CD8-positive, alpha-beta memory T cell (primary cell): ENCODE results near the gene FOSL1. TPM values are rescaled to one million over a fixed set of nuclear protein-coding genes. Genes with fewer than 3 reads are reported as not detected.

Source experiments
- CTCF ChIA-PET: fragments of 350-600 bp; sonication (Branson Sonifier 250); formaldehyde crosslinking; loops from one replicate; lab custom pipeline; 2021; ENCODE audit warnings: antibody characterized with exemption; lab: Charles Lee
- POLR2A ChIA-PET: fragments of 350-600 bp; sonication (Branson Sonifier 250); formaldehyde crosslinking; loops from one replicate; lab custom pipeline; 2021; ENCODE audit warnings: antibody characterized with exemption; lab: Charles Lee
- DNase-seq, 5 donors: peaks; one replicate each; pipeline versions ENCODE4 v3.0.0 to v3.0.0-alpha.2; 2020 to 2022; ENCODE audit warnings: mixed read lengths in 1 of 5
- H3K27ac ChIP-seq: one replicate; pipeline ENCODE4 v1.7.0; 2013; ENCODE audit warnings: low read depth, mild to moderate bottlenecking, low read length, moderate library complexity
- H3K27me3 ChIP-seq: 2 replicates; pipeline ENCODE4 v1.7.0; 2013; ENCODE audit warnings: low read length, mild to moderate bottlenecking; ENCODE audit not compliant: insufficient read depth, poor library complexity, severe bottlenecking
- H3K36me3 ChIP-seq: 2 replicates; pipeline ENCODE4 v1.7.0; 2013; ENCODE audit warnings: mild to moderate bottlenecking, low read length, moderate library complexity; ENCODE audit not compliant: insufficient read depth
- H3K4me1 ChIP-seq: 2 replicates; pipeline ENCODE4 v1.7.0; 2013; ENCODE audit warnings: mild to moderate bottlenecking, low read length, moderate library complexity; ENCODE audit not compliant: insufficient read depth
- H3K4me3 ChIP-seq: 2 replicates; pipeline ENCODE4 v1.7.0; 2013; ENCODE audit warnings: mild to moderate bottlenecking, low read length
- H3K9me3 ChIP-seq: 2 replicates; pipeline ENCODE4 v1.7.0; 2013; ENCODE audit warnings: mild to moderate bottlenecking, low read length
- H3K27ac Mint-ChIP-seq, 8 donors: one replicate each; pipeline ENCODE4 v1.8.0; 2020 to 2021; ENCODE audit warnings: mixed read lengths in 8 of 8, mild to moderate bottlenecking in 6 of 8, inconsistent platforms in 3 of 8, moderate library complexity in 3 of 8
- H3K27me3 Mint-ChIP-seq, 2 donors: one replicate each; pipeline ENCODE4 v1.8.0; 2020 to 2021; ENCODE audit warnings: mixed read lengths in 2 of 2, mild to moderate bottlenecking in 1 of 2, moderate library complexity in 1 of 2
- H3K36me3 Mint-ChIP-seq, 3 donors: one replicate each; pipeline ENCODE4 v1.8.0; 2020 to 2021; ENCODE audit warnings: mixed read lengths in 3 of 3, inconsistent platforms in 1 of 3, mild to moderate bottlenecking in 1 of 3
- H3K4me1 Mint-ChIP-seq, 3 donors: one replicate each; pipeline ENCODE4 v1.8.0; 2020 to 2021; ENCODE audit warnings: mixed read lengths in 3 of 3, inconsistent platforms in 1 of 3, mild to moderate bottlenecking in 1 of 3
- H3K4me3 Mint-ChIP-seq, 7 donors: one replicate each; pipeline ENCODE4 v1.8.0; 2020 to 2021; ENCODE audit warnings: mixed read lengths in 7 of 7, mild to moderate bottlenecking in 6 of 7, moderate library complexity in 4 of 7, inconsistent platforms in 2 of 7
- H3K9me3 Mint-ChIP-seq, 5 donors: one replicate each; pipeline ENCODE4 v1.8.0; 2020 to 2022; ENCODE audit warnings: mixed read lengths in 5 of 5, mild to moderate bottlenecking in 3 of 5, moderate library complexity in 2 of 5, inconsistent platforms in 1 of 5
- polyA plus RNA-seq: library from polyadenylated mRNA; unstranded; fragments of 300-500 nt; fragmentation: Illumina TruSeq; gene quantifications from one replicate; pipeline ENCODE4 v1.2.3, GENCODE V29; 2021
- total RNA-seq, 2 experiments: library from RNA; stranded (reverse); gene quantifications; one replicate each; pipeline ENCODE4 v1.2.3, GENCODE V29; 2021

The FOSL1 gene
- total and polyA plus RNA-seq, 3 experiments from 2014 or later = 0.51 to 26.9 (median 26.4) TPM

DNA sequence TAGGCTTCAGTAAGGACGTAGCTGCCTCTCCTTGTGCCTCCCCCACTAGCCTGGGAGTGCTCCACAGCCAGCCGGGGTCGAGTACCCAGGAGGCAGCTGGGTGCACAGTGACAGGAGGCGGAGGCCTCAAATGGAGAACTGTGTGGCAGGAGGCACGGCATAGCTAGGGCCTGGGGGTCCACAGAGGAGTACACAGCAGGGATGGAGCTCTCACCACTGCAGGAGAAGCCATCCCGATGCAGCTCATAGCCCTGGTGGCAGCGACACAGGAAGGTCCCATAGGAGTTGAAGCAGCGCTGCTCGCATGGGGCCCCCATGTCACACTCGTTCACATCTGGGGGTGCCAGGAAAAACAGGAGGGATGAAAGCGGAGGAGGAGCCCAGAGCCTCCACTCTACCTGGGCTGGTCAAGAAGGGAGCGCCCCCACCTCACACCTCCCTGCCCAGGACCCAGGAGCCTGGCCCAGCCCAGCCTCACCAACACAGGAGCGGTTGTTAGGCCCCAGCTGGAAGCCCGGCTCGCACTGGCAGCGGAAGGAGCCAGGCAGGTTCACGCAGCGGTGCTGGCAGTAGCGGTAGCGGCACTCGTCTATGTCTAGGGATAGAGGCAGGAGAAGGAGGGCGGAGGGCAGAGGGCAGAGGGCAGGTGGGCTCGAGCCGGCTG is 30.4 kb downstream of the FOSL1 start:
- H3K4me3 Mint-ChIP-seq = peak overlapping the region in 1 of 7 donors; percentile 54
- peaks cover 18 to 42% (median 23%) of the 10 kb centered on the region in 3 donors for H3K4me1 Mint-ChIP-seq
- POLR2A ChIA-PET = interaction anchor here (0.5 to 5.2 kb wide), 3 partner anchors 10 to 183 kb away, joined by 3 to 39 read pairs (median 3); partner anchors contain the start of genes CFL1, MUS81 and SF3B2
- no peaks in the 10 kb centered on the region for H3K27me3 Mint-ChIP-seq
- peaks cover 2 to 26% (median 3%) of the 10 kb centered on the region in 3 donors for H3K36me3 Mint-ChIP-seq
- no peak overlapping the region for H3K4me3 ChIP-seq
- no peaks in the 10 kb centered on the region for H3K9me3 ChIP-seq
- CTCF ChIA-PET = interaction anchor here (7.7 to 24.5 kb wide), 2 partner anchors 10 to 18 kb away, joined by 87 to 560 read pairs; partner anchors contain the start of genes CCDC85B, CFL1, CTSW and FIBP
- peak overlapping the region in 4 of 8 donors; percentile 21 to 68 (median 42) for H3K27ac Mint-ChIP-seq
- H3K27ac ChIP-seq = no peak overlapping the region
- no peak for DNase-seq
- peaks cover 26% of the 10 kb centered on the region for H3K4me1 ChIP-seq
- no peaks in the 10 kb centered on the region for H3K27me3 ChIP-seq
- peaks cover 8% of the 10 kb centered on the region for H3K36me3 ChIP-seq
- no peaks in the 10 kb centered on the region for H3K9me3 Mint-ChIP-seq

DNA sequence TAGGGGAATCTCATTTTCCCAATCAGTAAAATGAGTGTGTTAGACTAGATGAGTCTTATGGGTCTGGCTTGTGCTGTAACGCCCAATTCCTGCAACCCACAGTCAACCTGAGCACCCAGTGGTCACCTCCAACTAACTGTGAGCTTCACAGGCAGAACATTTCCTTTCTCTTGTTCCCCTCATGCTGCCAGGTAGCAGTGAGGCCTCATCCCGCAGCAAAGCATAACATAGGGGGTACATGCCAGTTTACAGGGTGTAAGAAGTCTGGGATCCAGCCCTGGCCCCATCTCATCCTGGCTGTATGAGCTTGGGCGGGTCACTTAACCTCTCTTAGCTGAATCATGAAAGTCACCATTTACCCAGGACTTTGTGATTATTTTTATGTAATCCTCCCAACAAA is 31.3 kb downstream of the FOSL1 start:
- CTCF ChIA-PET = interaction anchor here (7.7 to 24.5 kb wide), 2 partner anchors 9 to 19 kb away, joined by 87 to 560 read pairs; partner anchors contain the start of genes CCDC85B, CFL1, CTSW and FIBP
- no peak for DNase-seq
- Histone ChIP-seq H3K27ac (no peak overlapping the region), H3K4me3 (no peak overlapping the region), H3K9me3 (no peaks in the 10 kb centered on the region), H3K27me3 (no peaks in the 10 kb centered on the region), H3K36me3 (peaks cover 17% of the 10 kb centered on the region), H3K4me1 (peaks cover 20% of the 10 kb centered on the region)
- POLR2A ChIA-PET = interaction anchor here (5.2 kb wide), 1 partner anchor 10 kb away, joined by 39 read pairs; the partner anchor contains the start of genes CFL1 and MUS81
- Mint-ChIP-seq H3K27me3 (no peaks in the 10 kb centered on the region), H3K4me3 (peak overlapping the region in 1 of 7 donors; percentile 54), H3K27ac (peak overlapping the region in 2 of 8 donors; percentile 56 to 80), H3K36me3 (peaks cover 2 to 35% (median 3%) of the 10 kb centered on the region in 3 donors), H3K4me1 (peaks cover 18 to 39% (median 23%) of the 10 kb centered on the region in 3 donors), H3K9me3 (no peaks in the 10 kb centered on the region)

DNA sequence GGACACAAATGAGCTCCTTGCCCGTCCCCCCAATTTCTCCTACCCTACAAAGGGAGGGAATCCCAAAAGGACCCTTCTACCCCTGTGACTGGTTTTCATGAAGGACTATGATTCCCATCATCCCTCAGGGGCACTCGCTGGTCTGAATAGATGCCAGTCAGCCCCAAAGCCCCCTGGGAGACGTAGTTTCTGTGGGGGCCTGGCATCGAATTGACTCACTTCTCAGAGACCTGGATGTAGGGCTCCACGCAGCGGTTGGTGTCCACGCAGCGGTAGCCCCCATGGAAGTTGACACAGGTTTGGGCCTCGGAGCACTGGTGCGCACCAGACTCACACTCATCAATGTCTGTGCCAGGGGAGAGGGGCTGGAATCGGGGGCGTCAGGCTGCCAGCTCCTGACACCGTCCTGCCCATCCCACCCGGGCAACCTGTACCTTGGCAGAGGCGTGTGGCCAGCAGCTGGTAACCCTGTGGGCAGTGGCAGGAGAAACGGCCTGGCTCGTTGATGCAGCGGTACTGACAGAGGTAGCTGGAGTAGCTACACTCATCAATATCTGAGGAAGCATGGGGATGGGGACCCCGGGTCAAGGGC is 32.0 kb downstream of the FOSL1 start:
- H3K9me3 ChIP-seq = no peaks in the 10 kb centered on the region
- POLR2A ChIA-PET = interaction anchor here (1.1 to 5.2 kb wide), 2 partner anchors 9 to 22 kb away, joined by 3 to 39 read pairs; partner anchors contain the start of genes CCDC85B, CFL1 and MUS81
- no peak overlapping the region for H3K4me3 ChIP-seq
- Mint-ChIP-seq H3K4me3 (peak overlapping the region in 1 of 7 donors; percentile 58), H3K27ac (peak overlapping the region in 1 of 8 donors; percentile 43), H3K4me1 (peaks cover 16 to 34% (median 19%) of the 10 kb centered on the region in 3 donors), H3K36me3 (peaks cover 2 to 42% (median 3%) of the 10 kb centered on the region in 3 donors), H3K27me3 (no peaks in the 10 kb centered on the region), H3K9me3 (no peaks in the 10 kb centered on the region)
- CTCF ChIA-PET = interaction anchor here (7.7 to 24.5 kb wide), 2 partner anchors 8 to 20 kb away, joined by 87 to 560 read pairs; partner anchors contain the start of genes CCDC85B, CFL1, CTSW and FIBP
- no peak overlapping the region for H3K27ac ChIP-seq
- peak in 1 of 5 donors; percentile 57 for DNase-seq
- peaks cover 16% of the 10 kb centered on the region for H3K4me1 ChIP-seq
- H3K36me3 ChIP-seq = peaks cover 24% of the 10 kb centered on the region
- H3K27me3 ChIP-seq = no peaks in the 10 kb centered on the region

DNA sequence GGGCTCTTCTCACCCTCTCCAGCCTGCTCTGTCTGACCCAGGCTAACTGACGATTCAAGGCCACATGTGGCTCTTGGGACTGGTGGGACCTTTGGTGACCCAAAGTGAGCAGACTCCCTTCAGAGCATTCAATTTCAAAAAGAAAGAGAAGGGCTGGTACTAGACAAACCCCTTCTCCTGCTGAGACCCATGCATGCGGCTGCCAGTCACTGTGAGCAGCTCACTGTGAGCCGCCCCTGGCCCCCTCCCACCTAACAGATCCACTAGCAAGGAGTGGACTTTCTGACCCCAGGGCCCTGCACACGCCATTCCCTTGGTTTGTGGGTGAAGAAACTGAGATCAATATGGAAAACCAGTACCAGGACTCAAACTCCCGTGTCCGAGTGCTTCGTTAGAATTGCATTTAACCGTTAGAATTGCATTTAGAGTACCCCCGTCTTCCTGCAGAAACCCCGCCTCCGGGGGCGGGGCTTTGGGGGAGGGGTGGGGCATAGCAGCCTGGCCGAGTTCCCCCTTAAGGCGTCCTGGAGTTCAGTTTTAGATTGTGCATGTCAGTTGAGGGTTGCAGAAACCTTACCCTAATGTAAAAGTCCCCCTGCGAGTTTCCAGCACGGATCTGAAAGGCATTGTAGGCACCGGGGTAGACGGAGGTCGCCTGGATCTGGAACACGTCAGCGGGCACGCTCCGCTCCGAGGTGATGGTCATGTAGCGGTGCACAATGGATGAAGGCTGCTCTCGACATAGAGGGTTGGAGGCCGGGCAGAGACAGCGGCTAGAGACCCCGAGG is 32.7 kb downstream of the FOSL1 start:
- H3K36me3 Mint-ChIP-seq = peaks cover 5 to 48% (median 6%) of the 10 kb centered on the region in 3 donors
- Histone ChIP-seq H3K27me3 (no peaks in the 10 kb centered on the region), H3K9me3 (no peaks in the 10 kb centered on the region), H3K27ac (no peak overlapping the region), H3K4me1 (peaks cover 13% of the 10 kb centered on the region), H3K4me3 (no peak overlapping the region), H3K36me3 (peaks cover 30% of the 10 kb centered on the region)
- H3K9me3 Mint-ChIP-seq = no peaks in the 10 kb centered on the region
- peak overlapping the region in 1 of 7 donors; percentile 58 for H3K4me3 Mint-ChIP-seq
- H3K27me3 Mint-ChIP-seq = no peaks in the 10 kb centered on the region
- peak overlapping the region in 4 of 8 donors; percentile 8 to 70 (median 32) for H3K27ac Mint-ChIP-seq
- CTCF ChIA-PET = interaction anchor here (24.5 kb wide), 1 partner anchor 21 kb away, joined by 560 read pairs; the partner anchor contains the start of genes CCDC85B, CTSW and FIBP
- POLR2A ChIA-PET = interaction anchor here (1.1 to 5.2 kb wide), 2 partner anchors 8 to 23 kb away, joined by 3 to 39 read pairs; partner anchors contain the start of genes CCDC85B, CFL1 and MUS81
- H3K4me1 Mint-ChIP-seq = peaks cover 15 to 34% (median 16%) of the 10 kb centered on the region in 3 donors
- DNase-seq = no peak

DNA sequence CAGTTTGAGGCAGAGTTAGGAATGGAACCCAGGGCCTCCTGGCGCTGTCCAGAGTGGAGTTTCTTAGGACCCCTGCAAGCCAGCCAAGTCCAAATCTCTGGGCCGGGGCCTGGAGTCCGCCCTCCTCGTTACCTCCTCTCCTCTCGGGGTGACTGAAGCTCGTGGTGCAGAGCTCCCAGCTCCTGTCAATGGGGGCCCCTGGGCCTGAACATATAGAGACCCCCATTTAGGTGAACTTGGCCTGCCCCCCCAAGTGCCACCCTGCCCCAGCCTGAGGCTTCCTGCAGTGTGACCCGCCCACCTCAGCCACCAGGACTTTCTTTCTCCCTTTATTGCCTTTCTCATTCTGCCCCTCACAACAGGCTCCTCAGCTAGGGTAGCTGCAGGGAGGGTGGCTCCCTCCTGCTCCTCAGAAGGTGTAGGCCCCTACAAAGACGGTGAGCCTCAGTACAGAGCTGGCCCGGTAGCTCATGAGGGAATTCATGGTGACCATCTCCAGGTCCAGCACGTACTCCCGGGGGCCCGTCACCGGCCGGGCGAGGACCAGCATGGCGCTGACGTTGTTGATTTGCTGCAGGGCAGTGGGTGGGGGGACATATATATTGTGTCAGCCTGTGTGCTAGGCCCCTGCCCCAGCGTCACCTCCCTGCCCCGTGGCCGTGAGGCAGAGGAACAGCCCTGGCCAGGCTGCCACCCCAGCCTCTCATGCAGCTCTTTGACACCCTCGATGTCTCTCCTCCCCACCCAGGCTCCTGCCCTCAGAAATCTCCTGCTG is 33.5 kb downstream of the FOSL1 start:
- H3K36me3 ChIP-seq = peaks cover 37% of the 10 kb centered on the region
- no peaks in the 10 kb centered on the region for H3K9me3 ChIP-seq
- H3K27ac Mint-ChIP-seq = peak overlapping the region in 4 of 8 donors; percentile 26 to 72 (median 37)
- peaks cover 7 to 51% (median 7%) of the 10 kb centered on the region in 3 donors for H3K36me3 Mint-ChIP-seq
- peak in 1 of 5 donors; percentile 41 for DNase-seq
- H3K4me1 ChIP-seq = peaks cover 21% of the 10 kb centered on the region
- no peaks in the 10 kb centered on the region for H3K27me3 ChIP-seq
- CTCF ChIA-PET = interaction anchor here (24.5 kb wide), 1 partner anchor 22 kb away, joined by 560 read pairs; the partner anchor contains the start of genes CCDC85B, CTSW and FIBP
- no peak overlapping the region for H3K27ac ChIP-seq
- H3K9me3 Mint-ChIP-seq = no peaks in the 10 kb centered on the region
- H3K27me3 Mint-ChIP-seq = no peaks in the 10 kb centered on the region
- POLR2A ChIA-PET = interaction anchor here (0.5 to 0.8 kb wide), 2 partner anchors 21 to 56 kb away, joined by 3 to 4 read pairs; partner anchors contain the start of gene FIBP
- peak overlapping the region in 1 of 7 donors; percentile 58 for H3K4me3 Mint-ChIP-seq
- H3K4me3 ChIP-seq = no peak overlapping the region
- peaks cover 14 to 33% (median 18%) of the 10 kb centered on the region in 3 donors for H3K4me1 Mint-ChIP-seq

DNA sequence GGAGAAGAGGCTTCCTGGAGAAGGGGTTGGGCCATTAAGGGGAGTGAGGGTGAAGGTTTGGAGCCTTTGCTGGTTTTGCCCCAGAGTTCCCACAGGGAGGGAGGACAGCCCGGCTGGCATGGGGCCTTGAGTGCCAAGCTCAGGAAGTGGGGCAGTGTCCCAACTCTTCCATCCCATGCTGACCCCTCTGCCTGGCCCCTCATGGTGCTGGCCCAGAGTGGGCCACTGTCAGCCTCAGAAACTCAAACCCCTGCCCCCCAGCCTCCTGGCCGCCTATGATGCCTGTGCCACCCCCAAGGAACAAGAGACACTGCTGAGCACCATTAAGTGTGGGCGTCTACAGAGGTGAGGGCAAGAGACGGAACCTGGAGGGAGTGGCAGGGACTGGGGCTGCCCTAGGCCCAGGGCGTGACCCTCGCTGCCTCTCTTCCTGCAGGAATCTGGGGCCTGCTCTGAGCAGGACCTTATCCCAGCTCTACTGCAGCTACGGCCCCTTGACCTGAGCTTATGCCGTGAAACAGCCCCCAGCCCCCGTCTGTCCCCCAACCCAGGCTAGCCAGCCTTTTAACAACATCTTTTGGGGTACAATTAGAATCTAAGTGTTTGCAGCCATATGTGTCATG is 34.5 kb downstream of the FOSL1 start:
- Histone ChIP-seq H3K27ac (no peak overlapping the region), H3K27me3 (no peaks in the 10 kb centered on the region), H3K36me3 (peaks cover 37% of the 10 kb centered on the region), H3K9me3 (no peaks in the 10 kb centered on the region), H3K4me1 (peaks cover 27% of the 10 kb centered on the region), H3K4me3 (no peak overlapping the region)
- H3K9me3 Mint-ChIP-seq = no peaks in the 10 kb centered on the region
- H3K4me3 Mint-ChIP-seq = no peak overlapping the region
- DNase-seq = no peak
- POLR2A ChIA-PET = interaction anchor here (0.8 kb wide), 1 partner anchor 57 kb away, joined by 4 read pairs; no protein-coding TSS in a partner anchor
- H3K4me1 Mint-ChIP-seq = peaks cover 14 to 33% (median 22%) of the 10 kb centered on the region in 3 donors
- CTCF ChIA-PET = interaction anchor here (24.5 kb wide), 1 partner anchor 23 kb away, joined by 560 read pairs; the partner anchor contains the start of genes CCDC85B, CTSW and FIBP
- peaks cover 7 to 61% (median 7%) of the 10 kb centered on the region in 3 donors for H3K36me3 Mint-ChIP-seq
- no peaks in the 10 kb centered on the region for H3K27me3 Mint-ChIP-seq
- H3K27ac Mint-ChIP-seq = no peak overlapping the region
